Activated naive CD8-positive, alpha-beta T cell treated with anti-CD3 and anti-CD28 coated beads, Interleukin-2, amount 50 U/mL, for 16 hours (primary cell): ENCODE data around the gene KIF12.
"Not testable (repeated sequence)": the region's sequence is repeated elsewhere in the genome, so short reads cannot be mapped to it uniquely, and the experiment has no call there.

Source experiments
- DNase-seq: peaks from one replicate; pipeline ENCODE4 v3.0.0-alpha.2; 2020; ENCODE audit warnings: low read depth, low spot score

The KIF12 gene

GRCh38 chr9:114047717-114048116 is 51.4 kb downstream of the KIF12 start:
- DNase-seq = no peak

- DNase-seq = no peak
Measured at GRCh38 chr9:114046875-114047274, 52.2 kb downstream of the KIF12 start.

GRCh38 chr9:114046237-114046755 is 52.8 kb downstream of the KIF12 start:
- no peak for DNase-seq

- DNase-seq = not testable (repeated sequence)
Measured at GRCh38 chr9:114043660-114044059, 55.4 kb downstream of the KIF12 start.
